ENCODE results near the gene YAF2. TPM values are rescaled to one million over a fixed set of nuclear protein-coding genes. Genes with fewer than 3 reads are reported as not detected.

The YAF2 gene
- total and polyA plus RNA-seq, 12 donors = 26.9 to 129 (median 79.3) TPM

DNA sequence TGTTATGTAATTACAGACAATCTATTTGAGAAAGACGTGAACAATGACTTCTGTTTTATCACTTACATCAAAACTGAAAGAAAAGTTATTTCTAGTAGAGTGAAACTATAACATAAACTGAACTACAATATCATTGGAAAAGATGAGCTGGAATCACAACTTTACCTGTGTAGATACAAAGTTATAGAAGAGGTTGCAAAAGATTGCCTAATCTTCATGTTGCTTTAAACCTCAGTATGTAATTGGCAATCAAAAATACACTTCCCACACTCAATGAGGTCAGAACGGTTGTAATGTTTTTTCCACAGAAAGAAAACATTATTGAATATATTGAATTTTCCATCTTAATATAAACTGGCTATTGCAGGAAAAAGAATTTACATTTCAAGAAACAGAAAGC lies 55.7 kb downstream of the YAF2 start:
- H3K27ac ChIP-seq = no peak overlapping the region
- H3K36me3 ChIP-seq = peaks cover 0 to 18% (median 0%) of the 10 kb centered on the region in 9 donors
- TF ChIP-seq, protein P1, sequence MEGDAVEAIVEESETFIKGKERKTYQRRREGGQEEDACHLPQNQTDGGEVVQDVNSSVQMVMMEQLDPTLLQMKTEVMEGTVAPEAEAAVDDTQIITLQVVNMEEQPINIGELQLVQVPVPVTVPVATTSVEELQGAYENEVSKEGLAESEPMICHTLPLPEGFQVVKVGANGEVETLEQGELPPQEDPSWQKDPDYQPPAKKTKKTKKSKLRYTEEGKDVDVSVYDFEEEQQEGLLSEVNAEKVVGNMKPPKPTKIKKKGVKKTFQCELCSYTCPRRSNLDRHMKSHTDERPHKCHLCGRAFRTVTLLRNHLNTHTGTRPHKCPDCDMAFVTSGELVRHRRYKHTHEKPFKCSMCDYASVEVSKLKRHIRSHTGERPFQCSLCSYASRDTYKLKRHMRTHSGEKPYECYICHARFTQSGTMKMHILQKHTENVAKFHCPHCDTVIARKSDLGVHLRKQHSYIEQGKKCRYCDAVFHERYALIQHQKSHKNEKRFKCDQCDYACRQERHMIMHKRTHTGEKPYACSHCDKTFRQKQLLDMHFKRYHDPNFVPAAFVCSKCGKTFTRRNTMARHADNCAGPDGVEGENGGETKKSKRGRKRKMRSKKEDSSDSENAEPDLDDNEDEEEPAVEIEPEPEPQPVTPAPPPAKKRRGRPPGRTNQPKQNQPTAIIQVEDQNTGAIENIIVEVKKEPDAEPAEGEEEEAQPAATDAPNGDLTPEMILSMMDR (IDR thresholded peaks at IDR 0.05) = no peak
- DNase-seq (no peak), ATAC-seq (no peak)
- 62 to 64% methylated on average over 2 of the region's 2 CpGs for WGBS, 2 donors
- H3K9me3 ChIP-seq = no peaks in the 10 kb centered on the region
- intact Hi-C loops (cut with DNase I) = no loop called here
- peaks cover 0 to 26% (median 21%) of the 10 kb centered on the region in 9 donors for H3K4me1 ChIP-seq
- no peaks in the 10 kb centered on the region for H3K27me3 ChIP-seq
- no peak overlapping the region for H3K4me3 ChIP-seq

DNA sequence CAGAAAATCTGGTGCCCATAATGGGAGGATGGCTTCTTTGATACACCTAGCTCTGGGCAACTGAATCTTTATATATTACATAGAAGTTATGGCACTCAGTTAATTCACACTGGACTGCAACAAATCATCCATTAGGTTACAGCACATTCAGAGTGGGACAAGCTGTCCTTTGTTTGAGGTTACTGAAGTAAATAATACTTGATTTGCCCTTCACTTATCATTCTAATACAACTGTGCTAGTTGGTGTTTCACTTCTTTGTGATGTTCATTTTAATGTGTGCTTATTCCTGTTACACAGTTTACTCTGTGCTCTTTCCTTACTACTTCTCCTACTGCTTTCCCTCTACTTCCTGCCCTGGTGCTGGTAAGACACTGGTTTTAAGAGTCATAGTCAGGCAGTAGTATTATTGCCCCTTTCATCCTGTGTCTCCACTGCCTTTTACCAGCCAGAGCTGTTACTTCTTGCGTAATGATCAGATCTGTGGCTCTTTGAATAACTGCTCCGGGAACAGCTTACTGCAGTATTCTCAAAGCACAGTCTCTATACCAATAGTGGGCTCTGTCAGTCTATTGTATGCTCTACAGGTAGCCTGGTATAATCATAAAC lies 57.0 kb downstream of the YAF2 start:
- DNase-seq (no peak), ATAC-seq (peak in 5 of 8 donors; percentile 22 to 79 (median 65))
- H3K36me3 ChIP-seq = peaks cover 0 to 30% (median 0%) of the 10 kb centered on the region in 9 donors
- WGBS, 2 donors = 74 to 83% methylated on average over 2 of the region's 2 CpGs
- intact Hi-C loops (cut with DNase I) = no loop called here
- no peak overlapping the region for H3K4me3 ChIP-seq
- peaks cover 0 to 26% (median 21%) of the 10 kb centered on the region in 9 donors for H3K4me1 ChIP-seq
- TF ChIP-seq, protein P1 (IDR thresholded peaks at IDR 0.05) = no peak
- no peak overlapping the region for H3K27ac ChIP-seq
- H3K27me3 ChIP-seq = no peaks in the 10 kb centered on the region
- peaks cover 0 to 2% (median 0%) of the 10 kb centered on the region in 11 donors for H3K9me3 ChIP-seq

DNA sequence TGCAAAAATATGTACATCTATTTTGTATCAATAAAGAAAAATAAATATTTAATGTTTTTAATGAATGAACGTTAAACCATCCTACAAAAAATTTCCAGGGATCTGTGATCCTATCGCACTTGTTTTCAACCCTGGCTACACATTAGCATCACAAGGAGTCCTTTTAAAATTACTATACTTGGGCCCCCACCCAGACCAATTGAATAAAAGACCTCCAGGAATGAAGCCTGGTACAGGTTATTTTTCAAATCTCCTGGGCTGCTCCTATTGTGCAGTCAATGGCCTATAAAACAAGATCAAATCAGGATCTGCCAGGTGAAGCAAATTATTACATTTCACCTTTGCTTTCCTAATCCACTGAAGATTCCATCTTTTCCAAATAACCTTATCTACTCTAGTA lies 59.9 kb downstream of the YAF2 start:
- Histone ChIP-seq H3K27ac (no peak overlapping the region), H3K4me3 (no peak overlapping the region), H3K36me3 (peaks cover 0 to 23% (median 0%) of the 10 kb centered on the region in 9 donors), H3K4me1 (peaks cover 0 to 31% (median 13%) of the 10 kb centered on the region in 9 donors), H3K9me3 (peaks cover 0 to 15% (median 0%) of the 10 kb centered on the region in 11 donors), H3K27me3 (no peaks in the 10 kb centered on the region)
- TF ChIP-seq, protein P1 (IDR thresholded peaks at IDR 0.05) = no peak
- DNase-seq (no peak), ATAC-seq (no peak)
- 89 to 95% methylated on average over 2 of the region's 2 CpGs for WGBS, 2 donors
- intact Hi-C loops (cut with DNase I) = no loop called here

DNA sequence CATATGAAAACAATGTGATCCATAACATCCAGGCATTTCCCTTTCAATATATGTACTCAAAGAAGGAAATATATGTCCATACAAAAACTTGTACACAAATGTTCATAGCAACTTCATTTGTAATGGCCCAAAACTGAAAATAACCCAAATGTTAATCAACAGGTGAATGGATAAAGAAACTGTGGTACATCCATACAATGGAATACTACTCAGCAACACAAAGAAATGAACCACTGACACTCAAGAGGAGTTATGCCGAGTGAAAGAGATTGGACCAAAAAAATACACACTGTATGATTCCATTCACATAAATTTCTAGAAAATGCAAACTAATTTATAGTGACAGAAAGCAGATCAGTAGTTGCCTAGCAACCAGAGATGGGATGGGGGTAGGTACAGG lies 63.1 kb downstream of the YAF2 start:
- H3K4me1 ChIP-seq = peaks cover 0 to 15% (median 8%) of the 10 kb centered on the region in 9 donors
- no peak overlapping the region for H3K4me3 ChIP-seq
- DNase-seq (no peak), ATAC-seq (no peak)
- H3K27me3 ChIP-seq = no peaks in the 10 kb centered on the region
- 95 to 99% methylated on average over 1 of the region's 1 CpG for WGBS, 2 donors
- intact Hi-C loops (cut with DNase I) = no loop called here
- no peak overlapping the region for H3K27ac ChIP-seq
- H3K9me3 ChIP-seq = peaks cover 0 to 15% (median 0%) of the 10 kb centered on the region in 11 donors
- peaks cover 0 to 42% (median 0%) of the 10 kb centered on the region in 9 donors for H3K36me3 ChIP-seq
- TF ChIP-seq, protein P1 (IDR thresholded peaks at IDR 0.05) = no peak
